NCI-H69 (cell line): Measurements from ENCODE around the gene SENP5.
"Not testable (repeated sequence)": the region's sequence is repeated elsewhere in the genome, so short reads cannot be mapped to it uniquely, and the experiment has no call there.

Source experiments
- DNase-seq: peaks from one replicate; lab custom pipeline; 2025; lab: John Stamatoyannopoulos, UW

The SENP5 gene, protein sequence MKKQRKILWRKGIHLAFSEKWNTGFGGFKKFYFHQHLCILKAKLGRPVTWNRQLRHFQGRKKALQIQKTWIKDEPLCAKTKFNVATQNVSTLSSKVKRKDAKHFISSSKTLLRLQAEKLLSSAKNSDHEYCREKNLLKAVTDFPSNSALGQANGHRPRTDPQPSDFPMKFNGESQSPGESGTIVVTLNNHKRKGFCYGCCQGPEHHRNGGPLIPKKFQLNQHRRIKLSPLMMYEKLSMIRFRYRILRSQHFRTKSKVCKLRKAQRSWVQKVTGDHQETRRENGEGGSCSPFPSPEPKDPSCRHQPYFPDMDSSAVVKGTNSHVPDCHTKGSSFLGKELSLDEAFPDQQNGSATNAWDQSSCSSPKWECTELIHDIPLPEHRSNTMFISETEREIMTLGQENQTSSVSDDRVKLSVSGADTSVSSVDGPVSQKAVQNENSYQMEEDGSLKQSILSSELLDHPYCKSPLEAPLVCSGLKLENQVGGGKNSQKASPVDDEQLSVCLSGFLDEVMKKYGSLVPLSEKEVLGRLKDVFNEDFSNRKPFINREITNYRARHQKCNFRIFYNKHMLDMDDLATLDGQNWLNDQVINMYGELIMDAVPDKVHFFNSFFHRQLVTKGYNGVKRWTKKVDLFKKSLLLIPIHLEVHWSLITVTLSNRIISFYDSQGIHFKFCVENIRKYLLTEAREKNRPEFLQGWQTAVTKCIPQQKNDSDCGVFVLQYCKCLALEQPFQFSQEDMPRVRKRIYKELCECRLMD

DNA sequence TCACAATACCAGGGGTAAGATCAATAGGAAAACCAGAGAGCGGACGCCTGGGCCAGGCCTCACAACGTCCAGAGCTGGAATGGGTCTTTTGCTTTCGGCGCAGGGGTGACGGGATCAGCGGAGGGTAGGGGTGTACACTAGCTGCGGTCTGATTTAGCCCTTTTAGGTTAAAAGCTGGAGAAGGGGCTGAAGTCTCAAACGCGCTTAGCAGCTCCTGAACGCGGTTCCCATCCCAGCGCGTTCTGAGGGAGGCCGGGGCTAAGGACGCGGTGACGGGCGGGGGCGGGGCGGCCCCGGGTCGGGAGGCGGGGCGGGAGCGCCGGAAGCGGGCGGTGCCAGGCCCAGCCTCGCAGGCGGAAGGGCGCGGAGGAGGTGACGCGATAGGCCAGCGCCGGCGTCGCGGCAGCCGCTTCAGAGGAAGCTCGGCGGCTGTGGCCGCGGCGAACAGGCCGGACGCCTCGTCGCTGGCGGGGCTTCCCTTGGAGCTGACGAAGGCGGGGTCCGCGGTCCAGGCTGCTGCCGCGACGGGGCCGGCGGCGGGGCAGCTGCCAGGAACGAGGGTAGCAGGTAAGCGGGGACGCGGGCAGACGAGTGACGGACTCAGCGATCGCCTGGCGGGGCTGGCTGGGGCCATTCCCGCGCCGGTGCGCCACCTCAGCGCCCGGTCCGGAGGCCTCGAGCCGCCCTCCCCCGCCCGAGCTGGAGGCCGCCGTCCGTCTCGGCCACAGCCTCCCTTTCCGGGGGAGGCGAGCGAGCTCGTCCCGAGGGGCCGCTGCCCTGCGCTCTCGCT lies at the start of gene SENP5:
SENP5 (plus strand) TSS at position 414 of the 790 bp plus-strand sequence. CDS start 17,262 bp downstream, outside the sequence.
- DNase-seq: peak; percentile 96

DNA sequence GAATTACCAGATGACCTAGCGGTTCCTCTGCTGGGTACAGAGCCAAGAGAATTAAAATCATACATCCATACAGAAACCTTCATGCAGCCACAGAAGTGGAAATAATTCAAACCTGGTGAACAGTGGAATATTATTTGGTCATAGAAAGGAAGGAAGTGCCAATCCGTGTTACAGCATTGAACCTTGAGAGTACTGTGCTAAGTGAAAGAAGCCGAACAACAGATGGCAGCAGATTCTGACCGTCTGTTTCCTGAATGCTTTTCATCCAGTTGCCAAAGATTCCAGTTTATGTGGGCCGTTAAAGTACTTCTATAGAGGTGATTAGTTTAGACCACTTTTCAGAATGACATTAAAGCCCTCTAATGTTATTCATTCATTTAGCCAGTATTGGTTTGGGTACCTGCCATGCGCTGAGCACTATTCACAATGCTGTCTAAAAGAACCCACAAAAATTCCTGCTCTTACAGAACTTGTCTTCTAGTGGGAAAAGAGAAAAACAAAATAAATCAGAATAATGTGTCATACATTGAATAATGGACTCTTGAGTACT lies 45.8 kb upstream of the SENP5 start:
- DNase-seq: no peak

DNA sequence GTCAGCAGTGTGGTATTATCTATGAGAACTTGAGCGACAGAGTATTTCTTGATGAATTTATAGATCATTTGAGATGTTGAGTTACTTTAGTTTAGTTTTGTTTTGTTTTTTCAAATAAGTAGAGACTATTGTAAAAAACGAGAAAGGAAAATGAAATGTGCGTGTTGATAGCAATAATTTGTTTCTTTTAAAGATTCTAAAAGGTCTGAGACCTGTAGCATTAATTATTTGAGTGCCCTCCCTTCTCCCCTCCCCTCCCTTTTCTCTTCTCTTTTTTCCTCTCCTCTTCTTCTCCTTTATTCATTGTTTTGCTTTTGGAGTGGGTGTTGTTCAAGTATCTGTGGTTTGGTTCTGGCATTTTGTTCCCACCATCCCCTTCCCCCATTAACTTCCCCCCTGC lies 38.1 kb upstream of the SENP5 start:
- not testable (repeated sequence) for DNase-seq

DNA sequence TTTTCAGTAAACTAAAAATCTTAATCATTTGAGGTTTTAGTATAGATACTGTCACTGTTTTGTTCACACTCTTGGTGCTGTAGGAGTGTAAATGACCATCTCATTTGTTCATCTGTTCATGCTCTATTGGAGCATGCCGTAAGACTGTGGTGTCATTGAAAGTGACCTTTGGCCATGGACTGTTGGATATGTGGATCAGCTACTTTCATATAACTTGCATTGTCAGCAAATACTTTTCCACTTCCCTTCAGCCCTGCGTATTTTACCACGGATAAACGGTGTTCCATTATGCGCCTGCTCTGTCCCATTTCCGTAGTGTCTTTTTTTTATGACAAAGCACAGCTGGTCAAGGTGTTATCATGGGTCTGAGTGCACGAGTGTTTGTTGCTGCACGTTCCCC lies 32.6 kb upstream of the SENP5 start:
- DNase-seq: no peak

DNA sequence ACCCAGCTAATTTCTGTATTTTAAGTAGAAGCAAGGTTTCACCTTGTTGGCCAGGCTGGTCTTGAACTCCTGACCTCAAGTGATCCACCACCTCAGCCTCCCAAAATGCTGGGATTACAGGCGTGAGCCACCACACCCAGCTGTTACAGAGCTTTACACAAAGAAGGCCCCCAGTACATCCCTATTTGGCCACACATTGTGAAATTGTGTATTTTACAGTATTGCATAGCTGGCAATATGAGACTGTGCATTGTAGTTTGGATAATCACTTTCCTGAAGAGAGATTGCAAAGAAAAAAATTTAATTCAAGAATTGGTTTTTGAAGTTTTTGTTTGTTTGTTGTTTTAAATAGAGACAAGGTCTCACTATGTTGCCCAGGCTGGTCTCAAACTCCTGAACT lies 31.1 kb upstream of the SENP5 start:
- DNase-seq: not testable (repeated sequence)

DNA sequence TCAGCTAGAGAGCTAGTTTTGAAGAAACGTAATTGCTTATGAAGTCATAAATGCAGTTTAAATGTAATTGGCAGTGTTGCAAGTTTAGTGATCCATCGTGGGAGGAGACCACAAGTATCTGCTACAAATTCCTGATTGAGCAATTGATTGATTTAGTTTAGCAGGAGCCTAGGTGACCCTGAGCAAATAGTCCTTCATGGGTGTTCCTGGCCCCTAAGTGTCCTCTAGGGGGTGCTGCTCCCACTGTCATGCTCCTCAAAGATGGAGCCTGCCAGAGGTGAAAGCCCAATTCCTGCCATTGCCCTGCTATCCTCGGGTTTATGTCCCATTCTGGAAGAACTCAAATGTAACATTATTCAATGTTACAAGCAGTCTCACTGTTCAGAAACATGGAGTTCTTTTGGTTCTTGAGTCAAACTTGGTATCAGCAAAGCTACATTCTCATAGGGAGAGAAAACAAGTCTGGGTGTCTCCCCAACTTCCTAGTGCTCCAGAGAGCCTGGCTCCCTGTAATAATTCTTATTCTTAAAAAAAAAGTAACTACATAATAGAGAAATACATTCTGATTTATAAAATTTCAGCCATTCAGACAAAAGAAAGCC lies 29.8 kb upstream of the SENP5 start:
- peak; percentile 69 for DNase-seq

DNA sequence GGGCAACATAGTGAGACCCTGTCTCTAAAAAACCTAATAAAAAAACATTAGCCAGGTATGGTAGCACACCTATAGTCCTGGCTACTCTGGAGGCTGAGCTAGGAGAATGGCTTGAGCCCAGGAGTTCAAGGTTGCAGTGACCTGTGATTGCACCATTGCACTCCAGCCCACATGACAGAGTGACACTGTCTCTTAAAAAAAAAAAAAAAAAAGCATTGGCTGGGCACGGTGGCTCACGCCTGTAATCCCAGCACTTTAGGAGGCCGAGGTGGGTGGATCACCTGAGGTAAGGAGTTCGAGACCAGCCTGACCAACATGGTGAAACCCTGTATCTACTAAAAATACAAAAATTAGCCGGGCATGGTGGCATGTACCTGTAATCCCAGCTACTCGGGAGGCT lies 28.4 kb upstream of the SENP5 start:
- DNase-seq: not testable (repeated sequence)

DNA sequence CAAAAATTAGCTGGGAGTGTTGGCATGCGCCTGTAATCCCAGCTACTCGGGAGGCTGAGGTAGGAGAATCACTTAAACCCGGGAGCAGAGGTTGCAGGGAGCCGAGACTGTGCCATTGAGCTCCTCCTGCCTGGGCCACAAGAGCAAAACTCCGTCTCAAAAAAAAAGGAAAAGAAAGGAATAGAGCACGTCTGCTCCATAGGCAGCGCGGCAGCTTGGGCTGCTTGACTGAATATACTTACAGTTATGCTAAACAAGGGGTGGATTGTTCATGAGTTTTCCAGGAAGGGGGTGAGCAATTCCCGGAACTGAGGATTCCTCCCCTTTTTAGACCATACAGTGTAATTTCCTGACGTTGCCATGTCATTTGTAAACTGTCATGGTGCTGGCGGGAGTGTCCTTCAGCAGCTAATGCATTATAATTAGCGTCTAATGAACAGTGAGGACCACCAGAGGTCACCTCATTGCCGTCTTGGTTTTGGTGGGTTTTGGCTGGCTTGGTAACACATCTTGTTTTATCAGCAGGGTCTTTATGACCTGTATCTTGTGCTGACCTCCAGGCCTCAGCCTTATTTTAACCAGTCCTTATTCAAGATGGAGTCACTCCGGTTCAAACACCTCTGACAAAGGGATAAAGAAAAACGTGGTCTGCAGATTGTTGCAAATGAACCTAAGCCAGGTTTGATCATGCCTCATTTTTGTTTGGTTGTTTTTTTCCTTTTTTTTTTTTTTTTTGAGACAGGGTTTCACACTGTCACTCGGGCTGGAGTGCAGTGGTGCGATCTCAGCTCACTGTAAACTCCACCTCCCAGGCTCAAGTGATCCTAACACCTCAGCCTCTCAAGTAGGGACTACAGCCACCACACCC lies 24.9 kb upstream of the SENP5 start:
- no peak for DNase-seq

DNA sequence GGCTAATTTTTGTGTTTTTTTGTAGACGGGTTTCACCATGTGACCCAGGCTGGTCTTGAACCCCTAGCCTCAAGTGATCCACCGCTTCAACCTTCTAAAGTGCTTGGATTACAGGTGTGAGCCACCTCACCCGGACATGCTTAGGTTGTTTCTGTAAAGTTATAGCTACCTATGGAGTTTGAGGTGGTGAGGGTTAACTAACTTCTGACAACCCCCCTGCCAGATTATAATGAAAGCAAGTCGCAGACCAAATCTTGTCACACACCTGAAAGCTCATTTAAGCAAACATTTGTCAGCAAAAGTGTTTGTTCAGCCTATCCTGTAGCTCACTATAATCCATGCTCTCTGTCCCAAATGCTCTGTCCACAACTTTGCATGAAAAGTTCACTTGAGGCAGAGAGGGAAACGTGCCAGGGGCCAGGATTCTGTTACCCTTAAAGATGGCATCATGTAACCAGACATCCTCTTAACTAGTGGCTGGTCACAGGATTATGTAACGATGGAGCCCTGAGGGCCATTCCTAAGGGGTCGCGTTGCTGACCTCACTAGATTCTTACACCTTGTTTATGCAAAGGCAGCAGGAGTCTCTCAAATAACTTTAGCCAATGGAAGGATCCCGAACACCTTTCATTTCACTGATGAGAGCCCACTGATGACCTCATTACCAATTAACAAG lies 24.1 kb upstream of the SENP5 start:
- DNase-seq: no peak

DNA sequence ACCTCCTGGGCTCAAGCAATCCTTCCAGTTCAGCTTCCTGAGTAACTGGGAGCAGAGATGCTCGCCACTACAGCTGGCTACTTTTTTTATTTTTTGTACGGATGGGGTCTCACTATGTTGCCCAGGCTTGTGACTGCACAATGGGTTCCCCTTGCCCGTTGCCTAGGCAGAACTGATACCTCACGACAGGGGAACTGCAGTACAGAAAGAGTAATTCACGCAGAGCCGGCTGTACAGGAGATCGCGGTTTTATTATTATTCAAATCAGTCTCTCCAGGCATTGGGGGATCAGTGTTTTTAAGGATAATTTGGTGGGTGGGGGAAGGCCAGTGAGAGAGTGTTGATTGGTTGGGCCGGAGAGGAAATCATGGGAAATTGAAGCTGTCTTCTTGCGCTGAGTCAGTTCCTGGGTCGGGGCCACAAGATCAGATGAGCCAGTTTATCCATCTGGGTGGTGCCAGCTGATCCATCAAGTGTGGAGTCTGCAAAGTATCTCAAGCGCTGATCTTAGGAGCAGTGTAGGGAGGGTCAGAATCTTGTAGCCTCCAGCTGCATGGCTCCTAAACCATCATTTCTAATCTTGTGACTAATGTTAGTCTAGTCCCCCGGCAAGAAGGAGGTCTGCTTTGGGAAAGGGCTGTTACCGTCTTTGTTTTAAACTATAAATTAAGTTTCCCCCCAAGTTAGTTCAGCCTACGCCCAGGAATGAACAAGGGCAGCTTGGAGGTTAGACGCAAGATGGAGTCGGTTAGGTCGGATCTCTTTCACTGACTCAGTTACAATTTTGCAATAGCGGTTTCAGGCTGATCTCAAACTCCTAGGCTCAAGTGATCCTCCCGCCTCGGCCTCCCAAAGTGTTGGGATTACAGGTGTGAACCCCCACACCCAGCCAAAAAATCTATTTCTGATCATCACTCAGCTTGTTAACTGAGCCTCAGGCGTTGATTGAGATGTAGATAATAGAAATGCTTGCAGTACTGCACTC lies 23.2 kb upstream of the SENP5 start:
- peak; percentile 23 for DNase-seq

DNA sequence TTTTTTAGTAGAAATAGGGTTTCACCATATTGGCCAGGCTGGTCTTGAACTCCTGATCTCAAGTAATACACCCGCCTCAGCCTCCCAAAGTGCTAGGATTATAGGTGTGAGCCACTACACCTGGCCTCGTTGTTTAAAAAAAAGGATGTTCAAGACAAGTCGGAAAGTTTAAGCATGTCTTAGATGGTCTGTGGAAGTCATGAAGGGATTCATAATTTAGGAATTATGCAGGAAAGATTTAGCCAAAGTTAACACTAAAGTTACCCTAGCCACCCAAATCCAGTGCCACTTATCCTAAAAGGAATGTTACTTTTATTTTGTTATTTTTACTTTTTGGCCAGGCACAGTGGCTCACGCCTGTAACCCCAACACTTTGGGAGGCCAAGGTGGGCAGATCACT lies 19.3 kb upstream of the SENP5 start:
- DNase-seq: not testable (repeated sequence)

DNA sequence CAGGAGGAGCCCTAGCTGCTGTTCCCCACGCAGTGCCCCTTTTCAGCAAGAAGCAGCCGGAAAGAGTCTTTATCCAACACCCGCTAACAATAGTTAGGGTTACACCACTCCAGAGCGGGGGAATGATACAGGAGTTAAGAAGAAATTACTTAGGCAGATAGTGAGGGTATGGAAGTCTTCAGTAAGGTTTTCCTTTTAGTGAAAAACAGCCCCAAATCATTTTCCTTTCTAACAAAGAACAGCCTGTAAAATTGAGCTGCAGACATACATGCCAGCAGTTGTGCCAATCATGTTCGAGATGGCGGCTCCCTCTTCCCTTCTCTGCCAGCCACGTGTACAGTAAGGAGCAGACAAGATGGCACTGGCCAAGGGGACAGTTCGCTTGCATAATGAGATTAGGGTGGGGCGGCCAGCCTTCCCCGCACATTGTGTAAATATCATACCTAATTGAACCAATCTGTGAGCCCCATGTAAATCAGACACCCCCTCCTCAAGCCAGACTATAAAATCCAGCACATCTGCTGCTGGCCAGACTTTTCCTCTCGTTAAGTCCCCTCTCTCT lies 18.5 kb upstream of the SENP5 start:
- DNase-seq: peak; percentile 25

DNA sequence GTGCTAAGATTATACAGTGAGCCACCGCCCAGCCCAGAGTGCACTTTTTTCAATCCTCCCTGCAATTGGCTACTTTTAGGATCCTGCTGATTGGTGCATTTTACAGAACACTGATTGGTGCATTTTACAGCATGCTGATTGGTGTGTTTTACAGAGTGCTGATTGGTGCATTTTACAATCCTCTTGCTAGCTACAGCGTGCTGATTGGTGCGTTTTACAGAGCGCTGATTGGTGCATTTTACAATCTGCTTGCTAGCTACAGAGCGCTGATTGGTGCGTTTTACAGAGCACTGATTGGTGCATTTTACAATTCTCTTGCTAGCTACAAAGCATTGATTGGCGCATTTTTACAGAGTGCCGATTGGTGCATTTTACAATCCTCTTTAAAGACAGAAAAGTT lies 4.7 kb upstream of the SENP5 start:
- DNase-seq: not testable (repeated sequence)

DNA sequence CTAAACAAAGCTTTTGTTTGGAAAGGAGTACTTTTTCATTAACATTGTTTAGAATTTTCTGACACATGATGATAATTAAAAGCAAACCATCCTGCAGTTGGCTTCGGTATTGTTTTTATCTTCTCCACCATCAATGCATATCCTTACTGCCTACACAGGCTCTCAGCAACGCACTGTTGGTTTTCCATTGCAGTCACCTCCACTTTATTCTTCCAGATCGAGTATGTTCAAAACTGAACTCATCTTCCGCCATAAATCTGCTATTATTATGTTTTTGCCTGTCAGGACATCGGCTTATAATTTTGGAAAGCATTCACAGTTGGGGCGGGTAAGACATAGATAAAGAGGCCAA lies 589 bp upstream of the SENP5 start:
- no peak for DNase-seq

DNA sequence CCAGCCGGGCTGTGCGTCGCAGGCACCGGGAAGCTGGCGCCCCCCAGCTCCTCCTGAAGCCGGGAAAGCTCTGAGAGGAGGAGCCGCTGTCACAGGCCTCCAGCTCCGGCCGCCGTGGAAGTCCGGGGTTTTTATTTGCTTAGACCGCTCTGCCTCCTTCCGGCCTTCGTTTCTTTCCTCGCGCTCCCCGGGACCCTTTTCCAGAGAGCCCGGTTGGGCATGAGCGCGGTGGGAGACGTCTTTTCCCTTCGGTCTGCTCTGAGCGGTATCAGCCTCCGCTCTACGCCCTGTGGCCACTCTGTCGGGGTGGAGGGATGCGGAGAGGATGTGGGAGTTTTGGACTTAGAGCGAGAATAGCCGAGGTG lies 559 bp downstream of the SENP5 start:
- peak; percentile 66 for DNase-seq

DNA sequence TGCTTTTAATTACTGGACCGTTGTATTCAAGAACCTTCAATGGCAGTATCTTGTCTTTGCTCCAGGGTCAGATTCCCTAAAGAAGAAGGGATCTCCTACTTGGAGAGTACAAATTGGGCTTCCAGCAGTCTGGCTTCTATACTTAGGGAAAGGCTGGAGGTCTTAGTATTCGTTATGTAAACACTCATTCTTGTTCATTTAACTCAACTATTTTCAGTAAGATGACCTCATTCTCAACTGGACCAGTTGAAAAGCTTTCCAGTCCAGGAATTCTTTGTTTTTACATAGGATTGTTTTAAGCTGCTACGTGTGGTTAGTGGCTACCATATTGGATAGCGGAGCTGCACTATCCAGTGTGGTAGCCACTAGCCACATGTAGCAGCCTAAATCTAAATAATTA lies 4.6 kb downstream of the SENP5 start:
- DNase-seq: no peak

DNA sequence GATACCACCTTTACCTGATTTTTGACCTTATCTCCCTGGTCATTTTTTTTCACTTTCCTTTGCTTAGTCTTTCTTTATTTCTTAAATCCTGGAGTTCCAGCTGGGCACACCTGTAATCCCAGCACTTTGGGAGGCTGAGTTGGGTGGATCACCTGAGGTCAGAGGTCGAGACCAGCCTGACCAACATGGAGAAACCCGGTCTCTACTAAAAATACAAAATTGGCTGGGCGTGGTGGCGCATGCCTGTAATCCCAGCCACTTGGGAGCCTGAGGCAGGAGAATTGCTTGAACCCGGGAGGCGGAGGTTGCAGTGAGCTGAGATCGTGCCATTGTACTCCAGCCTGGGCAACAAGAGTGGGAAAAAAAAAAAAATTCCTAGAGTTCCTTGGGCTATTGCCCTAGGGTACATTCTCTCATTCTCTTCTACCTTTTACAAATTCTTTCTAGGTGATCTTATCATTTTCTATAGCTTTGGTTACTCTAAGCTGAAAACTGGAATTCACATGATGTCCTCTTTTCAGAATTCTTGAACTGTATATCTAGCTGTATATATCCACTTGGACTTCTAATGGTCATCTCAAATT lies 6.9 kb downstream of the SENP5 start:
- not testable (repeated sequence) for DNase-seq

DNA sequence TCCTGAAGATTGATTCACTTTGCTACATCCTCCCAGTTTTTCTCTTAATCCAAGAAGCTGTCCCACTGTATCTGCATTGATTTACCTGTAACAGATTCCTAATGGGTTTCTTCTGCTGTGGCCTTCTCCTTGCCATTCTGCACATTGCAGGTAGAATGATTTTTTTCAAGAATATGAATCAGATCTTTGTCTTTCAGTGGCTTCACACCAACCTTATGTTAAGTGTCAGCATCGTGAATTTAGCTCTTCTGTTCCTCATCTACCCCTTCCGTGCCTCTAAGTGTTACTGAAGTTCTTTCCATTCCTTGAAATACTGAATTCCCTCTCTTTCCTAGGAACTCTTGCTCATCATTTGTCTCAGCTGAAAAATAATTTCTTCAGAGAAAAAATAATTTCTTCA lies 7.5 kb downstream of the SENP5 start:
- no peak for DNase-seq
